GM19452 (cell line): ENCODE results near the gene ZMYND15.

Experiments used
- ATAC-seq: cut with Tn5 transposase; IDR thresholded peaks from one replicate; pipeline ENCODE4 v1.9.1; 2021; ENCODE audit not compliant: unreplicated experiment

The ZMYND15 gene

GRCh38 chr17:4742133-4742532 lies 2.5 kb downstream of the ZMYND15 start:
- ATAC-seq = no peak

DNA sequence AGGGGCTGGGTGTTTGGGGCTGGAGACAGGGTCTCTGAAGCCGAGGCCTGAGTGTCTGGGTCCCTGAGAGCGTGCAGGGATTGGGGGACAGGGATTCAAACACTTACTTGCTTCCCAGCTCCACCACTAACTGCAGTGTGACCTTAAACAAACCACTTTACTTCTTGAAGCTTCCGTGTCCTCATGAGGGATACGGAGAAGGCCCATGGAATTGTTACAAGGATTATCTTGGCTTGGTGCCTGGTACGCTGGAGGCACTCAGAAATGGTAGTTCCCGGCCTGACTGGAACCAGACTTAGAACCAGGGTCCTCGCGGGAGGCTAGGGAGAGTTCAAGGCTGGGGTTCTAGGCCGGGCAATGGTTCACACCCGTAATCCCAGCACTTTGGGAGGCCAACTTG lies 3.0 kb downstream of the ZMYND15 start:
- no peak for ATAC-seq

GRCh38 chr17:4743216-4743615 lies 3.6 kb downstream of the ZMYND15 start:
- ATAC-seq = no peak

DNA sequence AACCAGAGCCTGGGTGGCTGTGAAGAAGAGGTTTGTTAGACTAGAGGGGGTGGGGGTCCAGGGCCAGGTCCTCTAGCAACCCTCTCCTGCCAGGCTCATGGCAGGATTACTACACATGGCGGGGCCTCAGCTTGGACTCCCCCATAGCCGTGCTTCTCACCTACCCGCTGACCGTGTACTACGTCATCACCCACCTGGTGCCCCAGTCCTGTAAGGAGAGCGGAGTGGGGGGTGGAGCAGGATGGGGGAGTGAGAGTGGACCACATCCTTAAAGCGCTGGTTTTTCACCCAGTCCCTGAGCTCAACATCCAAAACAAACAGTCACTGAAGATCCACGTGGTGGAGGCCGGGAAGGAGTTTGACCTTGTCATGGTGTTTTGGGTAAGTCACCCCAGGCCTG lies 4.3 kb downstream of the ZMYND15 start:
- ATAC-seq = no peak

- no peak for ATAC-seq
Measured at GRCh38 chr17:4744999-4745969, 5.7 kb downstream of the ZMYND15 start.

- no peak for ATAC-seq
Measured at GRCh38 chr17:4747847-4748246, 8.2 kb downstream of the ZMYND15 start.

DNA sequence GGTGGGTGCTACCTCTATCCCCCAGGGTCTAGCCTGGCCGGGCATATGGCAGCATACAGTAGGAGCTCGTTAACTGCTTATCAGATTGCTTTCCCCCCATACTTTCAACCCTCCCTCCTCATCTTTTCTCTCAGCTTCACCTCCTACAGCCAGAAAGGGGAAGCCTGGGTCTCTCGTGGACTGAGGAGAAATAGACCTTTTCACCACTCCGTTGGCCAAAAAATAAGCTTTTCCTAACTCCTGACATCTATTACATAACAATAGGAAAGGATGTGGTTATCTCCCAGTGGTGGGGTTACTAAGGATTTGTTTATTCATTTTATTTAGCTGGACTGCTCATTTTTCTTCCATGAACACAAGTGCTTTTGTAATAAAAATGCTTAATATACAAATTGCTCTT lies 9.1 kb downstream of the ZMYND15 start:
- ATAC-seq = no peak

DNA sequence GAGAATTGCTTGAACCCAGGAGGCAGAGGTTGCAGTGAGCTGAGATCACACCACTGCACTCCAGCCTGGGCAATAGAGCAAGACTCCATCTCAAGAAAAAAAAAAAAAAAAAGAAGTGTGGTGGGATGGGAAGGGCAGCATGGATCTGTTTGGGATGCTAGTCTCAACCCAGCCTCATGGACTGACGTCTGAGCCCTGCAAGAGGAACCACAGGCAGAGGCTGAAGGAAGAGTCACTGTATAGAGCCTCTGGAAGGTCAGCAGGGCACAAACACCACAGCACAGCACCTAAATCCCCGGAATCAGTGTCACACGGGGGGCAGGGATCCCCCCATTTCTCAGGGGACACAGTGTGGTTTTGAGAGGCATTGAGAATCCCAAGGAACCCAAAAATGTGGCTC lies 11.0 kb downstream of the ZMYND15 start:
- ATAC-seq = no peak

- no peak for ATAC-seq
Measured at GRCh38 chr17:4751932-4752331, 12.3 kb downstream of the ZMYND15 start.

GRCh38 chr17:4753392-4753791 lies 13.8 kb downstream of the ZMYND15 start:
- no peak for ATAC-seq

DNA sequence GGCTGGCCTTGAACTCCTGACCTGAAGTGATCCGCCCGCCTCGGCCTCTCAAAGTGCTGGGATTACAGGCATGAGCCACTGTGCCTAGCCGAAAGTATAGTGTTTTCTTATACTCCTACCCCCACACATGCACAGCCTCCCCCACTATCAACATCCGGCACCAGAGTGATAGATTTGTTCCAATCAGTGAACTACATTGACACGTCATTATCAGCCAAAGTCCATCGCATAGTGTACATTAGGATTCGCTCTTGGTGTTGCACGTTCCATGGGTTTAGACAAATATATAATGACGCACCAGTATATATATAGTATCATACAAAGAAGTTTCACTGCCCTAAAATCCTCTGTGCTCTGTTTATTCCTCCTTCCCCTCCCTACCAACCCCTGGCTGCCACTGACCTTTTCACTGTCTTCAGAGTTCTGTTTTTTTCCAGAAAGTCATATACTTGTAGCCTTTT lies 20.2 kb downstream of the ZMYND15 start:
- ATAC-seq = no peak

GRCh38 chr17:4764595-4764994 lies 25.0 kb downstream of the ZMYND15 start:
- no peak for ATAC-seq

DNA sequence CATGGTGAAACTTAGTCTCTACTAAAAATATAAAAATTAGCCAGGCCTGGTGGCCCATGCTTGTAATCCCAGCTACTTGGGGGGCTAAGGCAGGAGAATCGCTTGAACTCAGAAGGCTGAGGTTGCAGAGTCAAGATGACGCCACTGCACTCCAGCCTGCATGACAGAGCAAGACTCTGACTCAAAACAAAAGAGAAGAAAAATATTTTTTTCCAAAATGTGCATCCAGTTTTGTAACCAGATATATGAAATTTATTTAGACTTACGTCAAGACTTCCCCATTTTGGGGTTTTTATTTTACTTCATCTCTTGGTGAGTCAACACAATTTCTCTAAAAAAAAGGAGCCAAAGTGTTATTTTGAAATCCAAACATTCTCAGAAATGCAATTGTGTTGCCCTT lies 26.6 kb downstream of the ZMYND15 start:
- no peak for ATAC-seq

DNA sequence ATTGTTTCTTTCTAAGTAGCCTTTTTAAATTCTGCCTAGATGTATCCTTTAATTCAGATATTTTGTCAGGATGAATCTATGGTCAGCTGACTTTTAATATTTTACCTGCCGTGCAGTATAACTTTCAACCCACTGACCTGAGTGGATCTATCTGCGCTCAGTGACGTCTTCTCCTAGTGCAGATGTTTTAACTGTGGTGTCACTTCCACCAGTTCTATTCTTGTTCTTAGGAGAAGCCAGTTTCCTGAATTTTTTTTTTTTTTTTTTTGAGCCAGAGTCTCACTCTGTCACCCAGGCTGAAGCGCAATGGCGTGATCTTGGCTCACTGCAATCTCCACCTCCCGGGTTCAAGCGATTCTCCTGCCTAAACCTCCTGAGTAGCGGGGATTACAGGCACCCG lies 27.1 kb downstream of the ZMYND15 start:
- no peak for ATAC-seq

DNA sequence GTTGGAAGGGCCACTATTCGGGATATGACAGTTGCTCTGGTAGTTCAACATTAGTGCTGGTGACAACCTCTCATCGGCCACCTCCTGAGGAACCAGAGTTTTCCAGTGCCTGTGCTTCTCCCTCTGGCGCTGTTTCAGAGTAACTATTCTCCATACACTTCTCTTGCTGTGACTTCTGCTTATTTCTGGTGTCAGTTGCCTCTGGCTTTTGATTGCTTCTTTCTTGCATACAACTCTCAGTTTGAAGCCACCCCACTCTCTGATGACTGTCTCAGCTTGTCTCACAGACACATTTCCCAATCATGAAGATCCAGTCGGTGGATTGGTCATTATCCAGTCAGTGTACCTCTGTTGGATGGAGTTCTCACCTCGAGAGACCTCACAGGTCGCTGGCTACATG lies 28.7 kb downstream of the ZMYND15 start:
- ATAC-seq = no peak

GRCh38 chr17:4769628-4770027 lies 30.0 kb downstream of the ZMYND15 start:
- ATAC-seq = no peak

DNA sequence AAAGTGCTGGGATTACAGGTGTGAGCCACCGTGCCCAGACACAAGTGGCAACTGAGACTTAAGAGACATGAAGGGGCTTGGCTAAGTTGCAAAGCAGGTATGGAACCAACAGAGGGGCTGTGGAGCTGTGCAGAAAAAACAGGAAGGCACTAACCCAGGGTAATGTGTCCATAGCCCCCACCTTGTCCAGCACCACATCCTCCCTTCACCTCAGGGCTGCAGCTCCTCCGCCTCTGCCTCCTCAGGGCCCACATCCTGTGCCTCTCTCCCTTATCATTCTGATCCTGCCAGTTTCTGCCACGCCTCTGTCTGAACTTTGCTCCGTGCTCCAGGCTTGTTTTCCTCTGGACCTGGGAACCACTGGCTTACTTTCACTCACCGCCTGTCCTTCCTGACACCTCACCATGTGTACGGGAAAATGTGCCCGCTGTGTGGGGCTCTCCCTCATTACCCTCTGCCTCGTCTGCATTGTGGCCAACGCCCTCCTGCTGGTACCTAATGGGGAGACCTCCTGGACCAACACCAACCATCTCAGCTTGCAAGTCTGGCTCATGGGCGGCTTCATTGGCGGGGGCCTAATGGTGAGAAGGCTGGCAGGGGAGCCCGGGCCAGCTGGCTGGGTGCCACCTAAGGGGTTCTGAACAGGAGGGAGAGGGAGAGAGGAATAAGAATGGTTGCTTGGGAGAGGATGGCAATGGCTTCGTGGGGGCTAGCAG lies 32.0 kb downstream of the ZMYND15 start, which contains the start of gene TM4SF5:
TSS of gene TM4SF5 (plus strand) at position 368 of the 716 bp plus-strand sequence. CDS start at position 405, 37 bp downstream.
- no peak for ATAC-seq

GRCh38 chr17:4772235-4772613 lies 32.6 kb downstream of the ZMYND15 start:
- no peak for ATAC-seq

- ATAC-seq = no peak
Measured at GRCh38 chr17:4777969-4778760, 38.5 kb downstream of the ZMYND15 start.

DNA sequence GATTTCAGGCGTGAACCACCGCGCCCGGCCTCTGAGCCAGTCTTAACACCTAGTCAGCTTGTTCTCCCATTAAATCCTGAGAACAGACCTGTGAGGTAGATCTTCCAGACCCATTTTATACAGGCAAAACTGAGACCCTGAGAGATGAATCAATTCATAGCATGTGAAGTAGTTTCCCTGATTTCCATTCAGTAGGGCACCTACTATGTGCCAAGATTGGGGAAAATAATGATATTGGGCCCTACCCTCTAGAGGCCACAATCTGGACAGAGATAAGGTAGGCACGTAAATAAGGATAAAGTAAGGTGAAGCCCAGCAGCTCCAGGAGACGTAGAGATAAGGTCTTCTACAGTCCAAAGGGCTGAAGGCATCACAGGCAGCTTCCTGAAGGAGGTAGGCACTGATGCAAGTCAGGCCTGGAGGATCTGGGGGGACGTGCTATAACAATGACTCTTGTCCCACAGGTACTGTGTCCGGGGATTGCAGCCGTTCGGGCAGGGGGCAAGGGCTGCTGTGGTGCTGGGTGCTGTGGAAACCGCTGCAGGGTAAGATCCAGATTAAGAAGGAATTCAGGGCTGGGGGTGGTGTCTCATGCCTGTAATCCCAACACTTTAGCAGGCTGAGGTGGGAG lies 40.8 kb downstream of the ZMYND15 start:
- ATAC-seq = no peak

GRCh38 chr17:4782652-4783051 lies 43.0 kb downstream of the ZMYND15 start:
- no peak for ATAC-seq
